HepG2 (cell line): ENCODE measurements around the gene CD101. TPM values are rescaled to one million over a fixed set of nuclear protein-coding genes. Genes with fewer than 3 reads are reported as not detected.

ENCODE experiments used
- AHR ChIP-seq: IDR thresholded peaks from 2 replicates; pipeline ENCODE4 v1.6.1; 2018; ENCODE audit warnings: missing genetic modification reagents, missing compliant biosample characterization
- DDIT3 ChIP-seq: sonication (generic); formaldehyde crosslinking; IDR thresholded peaks from 2 replicates; pipeline ENCODE4 v1.4.0; 2020; ENCODE audit warnings: mild to moderate bottlenecking, missing genetic modification reagents
- ELF3 ChIP-seq: IDR thresholded peaks from 2 replicates; pipeline ENCODE4 v1.6.1; 2016; ENCODE audit warnings: missing genetic modification reagents, missing compliant biosample characterization
- ELF4 ChIP-seq: sonication (generic); formaldehyde crosslinking; IDR thresholded peaks from 2 replicates; pipeline ENCODE4 v1.5.0; 2020; ENCODE audit warnings: missing genetic modification reagents, mild to moderate bottlenecking, moderate library complexity, borderline replicate concordance
- HCFC1 ChIP-seq: fragments of 150-350 bp; IDR thresholded peaks from 2 replicates; pipeline ENCODE4 v1.6.1; 2014; ENCODE audit warnings: low read depth, low read length
- HES4 ChIP-seq: sonication (generic); formaldehyde crosslinking; IDR thresholded peaks from 2 replicates; pipeline ENCODE4 v1.9.0; 2021; ENCODE audit warnings: mild to moderate bottlenecking, missing genetic modification reagents, borderline replicate concordance
- HNRNPUL1 ChIP-seq: fragments of 200-400 bp; formaldehyde crosslinking; IDR thresholded peaks from 2 replicates; pipeline ENCODE4 v1.6.1; 2017; ENCODE audit warnings: low read depth, mild to moderate bottlenecking, low read length, moderate library complexity
- LBX2 ChIP-seq: sonication (generic); formaldehyde crosslinking; IDR thresholded peaks from 2 replicates; pipeline ENCODE4 v1.5.0; 2020; ENCODE audit warnings: missing genetic modification reagents, mild to moderate bottlenecking, borderline replicate concordance
- NR3C1 ChIP-seq: sonication (generic); formaldehyde crosslinking; IDR thresholded peaks from 2 replicates; pipeline ENCODE4 v1.4.0; 2020; ENCODE audit warnings: missing genetic modification reagents
- PAF1 ChIP-seq: IDR thresholded peaks from 2 replicates; pipeline ENCODE4 v1.6.1; 2016; ENCODE audit warnings: missing genetic modification reagents, missing compliant biosample characterization
- PAX8 ChIP-seq: sonication (generic); formaldehyde crosslinking; IDR thresholded peaks from 2 replicates; pipeline ENCODE4 v1.8.0; 2022; ENCODE audit warnings: mild to moderate bottlenecking, missing genetic modification reagents, borderline replicate concordance
- PCBP1 ChIP-seq: fragments of 200-400 bp; formaldehyde crosslinking; IDR thresholded peaks from 2 replicates; pipeline ENCODE4 v1.6.1; 2017; ENCODE audit warnings: mild to moderate bottlenecking, low read depth, low read length, borderline replicate concordance
- SRSF9 ChIP-seq: fragments of 200-400 bp; formaldehyde crosslinking; IDR thresholded peaks from 2 replicates; pipeline ENCODE4 v1.6.1; 2018; ENCODE audit warnings: borderline replicate concordance, mild to moderate bottlenecking, low read depth, low read length; ENCODE audit not compliant: insufficient read depth, poor library complexity, severe bottlenecking
- TERF1 ChIP-seq: sonication (generic); formaldehyde crosslinking; IDR thresholded peaks from 2 replicates; pipeline ENCODE4 v1.8.0; 2022; ENCODE audit warnings: mild to moderate bottlenecking, missing genetic modification reagents, moderate library complexity
- TP53 ChIP-seq: sonication (generic); formaldehyde crosslinking; conservative IDR thresholded peaks from 2 replicates; pipeline ENCODE4 v1.4.0; 2020; ENCODE audit warnings: missing genetic modification reagents
- USF2 ChIP-seq, 2 experiments: sonication (generic) in 1 of 2; formaldehyde crosslinking in 1 of 2; IDR thresholded peaks; 2 replicates each; pipeline versions ENCODE4 v1.5.1 to v1.6.1; 2011 to 2020; ENCODE audit warnings: borderline replicate concordance in 1 of 2, low read depth in 1 of 2, low read length in 1 of 2, mild to moderate bottlenecking in 1 of 2, missing genetic modification reagents in 1 of 2, moderate library complexity in 1 of 2
- ZBTB20 ChIP-seq: sonication (generic); formaldehyde crosslinking; IDR thresholded peaks from 2 replicates; pipeline ENCODE4 v1.8.1; 2023; ENCODE audit warnings: missing genetic modification reagents, low read depth, mild to moderate bottlenecking, borderline replicate concordance
- ZNF138 ChIP-seq: sonication (generic); formaldehyde crosslinking; IDR thresholded peaks from 2 replicates; pipeline ENCODE4 v1.5.0; 2020; ENCODE audit warnings: mild to moderate bottlenecking, low read depth, missing genetic modification reagents
- ZNF18 ChIP-seq: sonication (generic); formaldehyde crosslinking; IDR thresholded peaks from 2 replicates; pipeline ENCODE4 v1.8.0; 2022; ENCODE audit warnings: mild to moderate bottlenecking, missing genetic modification reagents; ENCODE audit not compliant: insufficient replicate concordance
- ZNF24 ChIP-seq: fragments of 450-650 bp; IDR thresholded peaks from 2 replicates; pipeline ENCODE4 v1.6.1; 2017; ENCODE audit warnings: antibody characterized with exemption, mild to moderate bottlenecking
- ZSCAN20 ChIP-seq: sonication (generic); formaldehyde crosslinking; IDR thresholded peaks from 2 replicates; pipeline ENCODE4 v1.4.0; 2020; ENCODE audit warnings: missing genetic modification reagents, mild to moderate bottlenecking, borderline replicate concordance
- polyA plus RNA-seq, 8 experiments: library from polyadenylated mRNA; depleted of rRNA in 3 of 8; stranded (reverse) in 7 of 8; unstranded in 1 of 8; fragments of >200 nt; fragmentation: Illumina TruSeq in 4 of 8; extraction: Trizol in 4 of 8; gene quantifications; 2 replicates each; pipeline versions ENCODE4 v1.2.1 to v1.2.3, GENCODE V29; 2011 to 2016; ENCODE audit warnings: low read depth in 4 of 8, missing spikeins in 1 of 8, mixed read lengths in 1 of 8; ENCODE audit not compliant: insufficient read depth in 1 of 8
- total RNA-seq, 5 experiments: library from RNA; depleted of rRNA; stranded (reverse); fragments of >200 nt; fragmentation: Illumina TruSeq; extraction: Trizol; gene quantifications; 2 replicates each; pipeline ENCODE4 v1.2.3, GENCODE V29; 2016; ENCODE audit warnings: low read depth in 1 of 5

The CD101 gene
- total and polyA plus RNA-seq, 2 of the 13 experiments (the other 11 are each of a cell fraction or from before 2014, with no cell fraction given): 0.05 to 0.09 TPM

- TF ChIP-seq USF2 (IDR thresholded peaks at IDR 0.05; ENCODE audit: low read depth, low read length): no peak
- no peak for TF ChIP-seq USF2 (CRISPR knock-in tag; IDR thresholded peaks at IDR 0.05; ENCODE audit: borderline replicate concordance)
- TF ChIP-seq ZBTB20 (CRISPR knock-in tag): no peak
- TF ChIP-seq DDIT3 (CRISPR knock-in tag): no peak
- TF ChIP-seq AHR (CRISPR knock-in tag): no peak
- peak; percentile 61; the same call in 1 of the 2 replicates for TF ChIP-seq LBX2 (CRISPR knock-in tag)
- TF ChIP-seq PAX8: no peak
- TF ChIP-seq SRSF9: no peak
- TF ChIP-seq ELF3 (CRISPR knock-in tag): no peak
- no peak for TF ChIP-seq PAF1
- TF ChIP-seq ZSCAN20 (CRISPR knock-in tag): no peak
- TF ChIP-seq PCBP1: peak; percentile 15; the same call in 1 of the 2 replicates
- TF ChIP-seq ZNF138 (CRISPR knock-in tag): no peak
- TF ChIP-seq HCFC1: no peak
- no peak for TF ChIP-seq ELF4
- no peak for TF ChIP-seq ZNF24
- TF ChIP-seq ZNF18 (CRISPR knock-in tag): no peak
- TF ChIP-seq TERF1 (CRISPR knock-in tag): no peak
- no peak for TF ChIP-seq HES4
- TF ChIP-seq HNRNPUL1: no peak
- no peak for TF ChIP-seq NR3C1
- TF ChIP-seq TP53 (CRISPR knock-in tag): no peak
These were observed 59.1 kb downstream of the CD101 start (continued) for GRCh38 chr1:117060441-117061317.
